DOHH2 (cell line): Measurements from ENCODE around the gene AGPAT1.

ENCODE experiments used
- EZH2phosphoT487 ChIP-seq: fragments of 200-600 bp; sonication (generic); IDR thresholded peaks from 2 replicates; pipeline ENCODE4 v1.6.1; 2017; ENCODE audit warnings: borderline replicate concordance, mild to moderate bottlenecking, antibody characterized with exemption, low read length, moderate library complexity, mixed read lengths
- TF ChIP-seq, protein P1 (sequence below): fragments of 200-600 bp; sonication (generic); IDR thresholded peaks from one replicate; pipeline ENCODE4 v1.5.1; 2014; ENCODE audit warnings: antibody characterized with exemption, mild to moderate bottlenecking, low read depth, low read length; ENCODE audit not compliant: poor library complexity, severe bottlenecking

GRCh38 chr6:32164295-32164694, 11.6 kb downstream of the AGPAT1 start, which contains the start of gene EGFL8:
- no peak for TF ChIP-seq EZH2phosphoT487
- TF ChIP-seq, protein P1, sequence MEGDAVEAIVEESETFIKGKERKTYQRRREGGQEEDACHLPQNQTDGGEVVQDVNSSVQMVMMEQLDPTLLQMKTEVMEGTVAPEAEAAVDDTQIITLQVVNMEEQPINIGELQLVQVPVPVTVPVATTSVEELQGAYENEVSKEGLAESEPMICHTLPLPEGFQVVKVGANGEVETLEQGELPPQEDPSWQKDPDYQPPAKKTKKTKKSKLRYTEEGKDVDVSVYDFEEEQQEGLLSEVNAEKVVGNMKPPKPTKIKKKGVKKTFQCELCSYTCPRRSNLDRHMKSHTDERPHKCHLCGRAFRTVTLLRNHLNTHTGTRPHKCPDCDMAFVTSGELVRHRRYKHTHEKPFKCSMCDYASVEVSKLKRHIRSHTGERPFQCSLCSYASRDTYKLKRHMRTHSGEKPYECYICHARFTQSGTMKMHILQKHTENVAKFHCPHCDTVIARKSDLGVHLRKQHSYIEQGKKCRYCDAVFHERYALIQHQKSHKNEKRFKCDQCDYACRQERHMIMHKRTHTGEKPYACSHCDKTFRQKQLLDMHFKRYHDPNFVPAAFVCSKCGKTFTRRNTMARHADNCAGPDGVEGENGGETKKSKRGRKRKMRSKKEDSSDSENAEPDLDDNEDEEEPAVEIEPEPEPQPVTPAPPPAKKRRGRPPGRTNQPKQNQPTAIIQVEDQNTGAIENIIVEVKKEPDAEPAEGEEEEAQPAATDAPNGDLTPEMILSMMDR, result no peak
